GM23338 (cell line): Measurements from ENCODE around the gene ZFHX3. TPM values are rescaled to one million over a fixed set of nuclear protein-coding genes. Genes with fewer than 3 reads are reported as not detected.

Experiments
- ATAC-seq: fragments of 200-7000 bp; cut with Tn5 transposase; 3 replicates; pipeline ENCODE4 v1.9.1; 2020
- DNase-seq: peaks from one replicate; pipeline ENCODE4 v3.0.0-alpha.2; 2015; ENCODE audit warnings: low spot score
- H2AFZ ChIP-seq: fragments of 200-600 bp; sonication (generic); 2 replicates; pipeline ENCODE4 v1.8.0; 2016; ENCODE audit warnings: antibody characterized with exemption, mild to moderate bottlenecking, moderate library complexity
- H3F3A ChIP-seq: fragments of 200-600 bp; sonication (generic); replicated peaks from 2 replicates; pipeline ENCODE4 v1.8.0; 2017; ENCODE audit warnings: antibody characterized with exemption, mixed run types, low read depth
- H3K27ac ChIP-seq: fragments of 200-600 bp; sonication (generic); 2 replicates; pipeline ENCODE4 v1.6.1; 2016; ENCODE audit warnings: low read depth
- H3K27me3 ChIP-seq: fragments of 200-600 bp; sonication (generic); 2 replicates; pipeline ENCODE4 v1.8.0; 2016; ENCODE audit warnings: mild to moderate bottlenecking, mixed run types, moderate library complexity; ENCODE audit not compliant: insufficient read depth
- H3K36me3 ChIP-seq: fragments of 200-600 bp; sonication (generic); 2 replicates; pipeline ENCODE4 v1.8.0; 2016; ENCODE audit warnings: mild to moderate bottlenecking; ENCODE audit not compliant: insufficient read depth
- H3K4me1 ChIP-seq: fragments of 200-600 bp; sonication (generic); 2 replicates; pipeline ENCODE4 v1.8.0; 2016; ENCODE audit warnings: mild to moderate bottlenecking, moderate library complexity; ENCODE audit not compliant: insufficient read depth
- H3K4me2 ChIP-seq: fragments of 200-600 bp; sonication (generic); 2 replicates; pipeline ENCODE4 v1.7.1; 2017; ENCODE audit warnings: mixed run types
- H3K4me3 ChIP-seq: fragments of 200-600 bp; sonication (generic); 2 replicates; pipeline ENCODE4 v1.6.1; 2016; ENCODE audit warnings: mixed run types
- H3K79me2 ChIP-seq: fragments of 200-600 bp; sonication (generic); replicated peaks from 2 replicates; pipeline ENCODE4 v1.8.0; 2017; ENCODE audit warnings: mild to moderate bottlenecking; ENCODE audit not compliant: insufficient read depth
- H3K9me2 ChIP-seq: fragments of 200-600 bp; sonication (generic); 2 replicates; pipeline ENCODE4 v1.8.0; 2017; ENCODE audit not compliant: insufficient read depth
- H4K20me1 ChIP-seq: fragments of 200-600 bp; sonication (generic); replicated peaks from 2 replicates; pipeline ENCODE4 v1.8.0; 2017; ENCODE audit warnings: mild to moderate bottlenecking; ENCODE audit not compliant: insufficient read depth
- H3K27ac Mint-ChIP-seq: 2 replicates; pipeline ENCODE4 v1.8.0; 2020; ENCODE audit warnings: inconsistent platforms, mild to moderate bottlenecking, moderate library complexity, mixed read lengths
- H3K27me3 Mint-ChIP-seq: 3 replicates; pipeline ENCODE4 v1.8.0; 2022; ENCODE audit warnings: low read depth, mild to moderate bottlenecking, moderate library complexity, mixed read lengths, inconsistent platforms; ENCODE audit not compliant: insufficient read depth, poor library complexity
- H3K36me3 Mint-ChIP-seq: 3 replicates; pipeline ENCODE4 v1.8.0; 2021; ENCODE audit warnings: low read depth, mild to moderate bottlenecking, inconsistent platforms, moderate library complexity, mixed read lengths
- H3K4me1 Mint-ChIP-seq: 3 replicates; pipeline ENCODE4 v1.8.0; 2020; ENCODE audit warnings: mild to moderate bottlenecking, inconsistent platforms, mixed read lengths
- H3K4me3 Mint-ChIP-seq: 3 replicates; pipeline ENCODE4 v1.8.0; 2021; ENCODE audit warnings: moderate library complexity, mild to moderate bottlenecking, inconsistent platforms, mixed read lengths
- H3K9me3 Mint-ChIP-seq: 3 replicates; pipeline ENCODE4 v1.8.0; 2020; ENCODE audit warnings: moderate library complexity, mild to moderate bottlenecking, inconsistent platforms, mixed read lengths
- CREB1 ChIP-seq: fragments of 250-450 bp; sonication (Bioruptor Pico); IDR thresholded peaks from 2 replicates; pipeline ENCODE4 v1.5.0; 2020; ENCODE audit warnings: low read depth, mild to moderate bottlenecking, moderate library complexity
- EZH2 ChIP-seq: fragments of 200-600 bp; sonication (generic); IDR thresholded peaks from one replicate; pipeline ENCODE4 v1.8.0; 2017; ENCODE audit warnings: antibody characterized with exemption, mild to moderate bottlenecking, low read depth; ENCODE audit not compliant: unreplicated experiment
- EZH2phosphoT487 ChIP-seq: fragments of 200-600 bp; sonication (generic); IDR thresholded peaks from one replicate; pipeline ENCODE4 v1.8.1; 2018; ENCODE audit warnings: antibody characterized with exemption; ENCODE audit not compliant: unreplicated experiment
- NANOG ChIP-seq: IDR thresholded peaks from 2 replicates; pipeline ENCODE4 v1.6.1; 2016; ENCODE audit warnings: antibody characterized with exemption, borderline replicate concordance
- POLR2AphosphoS5 ChIP-seq: IDR thresholded peaks from 2 replicates; pipeline ENCODE4 v1.6.1; 2016; ENCODE audit warnings: antibody characterized with exemption, low read depth
- STAT1 ChIP-seq: IDR thresholded peaks from one replicate; pipeline ENCODE4 v1.6.1; 2016; ENCODE audit warnings: antibody characterized with exemption; ENCODE audit not compliant: unreplicated experiment
- ZNF114 ChIP-seq: fragments of 250-450 bp; sonication (Bioruptor Pico); IDR thresholded peaks from 2 replicates; pipeline ENCODE4 v1.5.0; 2020; ENCODE audit warnings: mild to moderate bottlenecking, moderate library complexity
- ZNF331 ChIP-seq: fragments of 250-450 bp; sonication (Bioruptor Pico); IDR thresholded peaks from 2 replicates; pipeline ENCODE4 v1.5.0; 2020; ENCODE audit warnings: low read depth, mild to moderate bottlenecking, moderate library complexity
- polyA plus RNA-seq: library from polyadenylated mRNA; unstranded; fragments of >200 nt; fragmentation: Nextera tagmentation; extraction: Ambion mirVana; gene quantifications from 2 replicates; pipeline ENCODE4 v1.2.1, GENCODE V29; 2016
- total RNA-seq: library from RNA; depleted of rRNA; stranded (reverse); fragments of >200 nt; shearing (Covaris generic); gene quantifications from 2 replicates; pipeline ENCODE4 v1.2.3, GENCODE V29; 2014
- TF ChIP-seq, protein P1 (sequence below): IDR thresholded peaks from one replicate; pipeline ENCODE4 v1.6.1; 2018; ENCODE audit warnings: antibody characterized with exemption; ENCODE audit not compliant: unreplicated experiment
- TF ChIP-seq, protein P2 (sequence below): fragments of 250-450 bp; sonication (Bioruptor Pico); IDR thresholded peaks from 2 replicates; pipeline ENCODE4 v1.5.0; 2020; ENCODE audit warnings: mild to moderate bottlenecking, moderate library complexity

The ZFHX3 gene
- total and polyA plus RNA-seq, 2 experiments from 2014 or later, result 1.0 to 1.5 TPM

DNA sequence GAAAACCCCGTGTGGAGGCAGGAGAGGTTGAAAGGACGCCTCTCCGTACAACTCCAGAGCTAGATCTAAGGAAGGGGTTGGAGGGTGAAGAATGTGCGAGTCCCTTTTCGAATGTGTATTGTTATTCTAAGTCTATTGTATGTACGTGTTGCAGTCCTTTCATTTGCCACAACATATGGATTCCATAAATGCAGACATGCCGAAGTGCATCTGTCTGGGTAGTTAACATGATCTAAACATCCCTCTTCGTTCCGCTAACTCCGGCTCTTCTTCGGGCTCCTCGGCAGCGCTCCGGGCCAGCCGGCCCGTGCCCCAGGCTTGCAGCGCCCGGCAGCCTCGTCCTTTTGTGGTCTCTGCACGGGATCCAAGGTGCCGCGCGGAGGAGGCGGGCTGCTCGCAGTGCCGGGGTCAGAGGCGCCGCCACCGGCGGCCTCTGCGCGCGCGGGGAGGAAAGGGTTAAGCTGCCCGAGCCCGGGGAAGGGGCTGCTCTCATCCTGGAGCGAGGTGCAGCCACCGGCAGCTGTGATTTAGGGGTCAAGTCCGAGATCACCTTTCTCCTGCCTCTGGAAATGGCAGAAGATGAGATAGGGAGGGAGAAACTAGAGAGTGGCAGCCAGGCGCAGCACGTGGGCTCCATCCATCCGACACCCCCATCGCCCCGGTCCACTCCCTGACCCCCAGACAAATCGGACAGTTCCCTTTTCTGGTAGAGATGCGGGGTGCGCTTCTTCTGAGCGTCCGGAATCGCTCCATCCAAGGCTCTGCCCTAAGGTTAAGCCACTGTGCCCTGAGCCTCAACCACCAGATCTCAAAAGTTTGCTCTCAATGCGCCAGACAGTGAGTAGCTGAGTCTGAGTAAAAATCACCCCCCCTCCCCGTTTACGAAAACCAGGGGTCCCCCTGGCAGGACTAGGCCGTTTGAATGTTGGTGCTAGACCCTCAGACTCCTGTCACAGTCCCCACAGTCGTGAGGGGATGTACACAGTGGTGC is 15.1 kb upstream of the ZFHX3 start:
- H4K20me1 ChIP-seq, result peaks cover 5% of the 10 kb centered on the region
- Mint-ChIP-seq H3K4me1 (peaks cover 67% of the 10 kb centered on the region), H3K4me3 (peak overlapping the region; percentile 61), H3K36me3 (no peaks in the 10 kb centered on the region), H3K27me3 (peaks cover 93% of the 10 kb centered on the region), H3K27ac (no peak overlapping the region), H3K9me3 (peaks cover 2% of the 10 kb centered on the region; the same call in 1 of the 3 replicates)
- H3K4me1 ChIP-seq, result peaks cover 78% of the 10 kb centered on the region
- peak; percentile 51 for ATAC-seq
- H3F3A ChIP-seq, result peaks cover 24% of the 10 kb centered on the region
- peaks cover 89% of the 10 kb centered on the region for H3K27me3 ChIP-seq
- no peak overlapping the region for H2AFZ ChIP-seq
- peak; percentile 55 for TF ChIP-seq EZH2
- no peak for TF ChIP-seq ZNF114
- no peaks in the 10 kb centered on the region for H3K79me2 ChIP-seq
- peak overlapping the region; percentile 62 for H3K4me3 ChIP-seq
- DNase-seq, result peak; percentile 81
- H3K4me2 ChIP-seq, result peak overlapping the region; percentile 91
- H3K9me2 ChIP-seq, result no peaks in the 10 kb centered on the region
- H3K36me3 ChIP-seq, result no peaks in the 10 kb centered on the region; the same call in 1 of the 2 replicates
- H3K27ac ChIP-seq, result no peak overlapping the region

DNA sequence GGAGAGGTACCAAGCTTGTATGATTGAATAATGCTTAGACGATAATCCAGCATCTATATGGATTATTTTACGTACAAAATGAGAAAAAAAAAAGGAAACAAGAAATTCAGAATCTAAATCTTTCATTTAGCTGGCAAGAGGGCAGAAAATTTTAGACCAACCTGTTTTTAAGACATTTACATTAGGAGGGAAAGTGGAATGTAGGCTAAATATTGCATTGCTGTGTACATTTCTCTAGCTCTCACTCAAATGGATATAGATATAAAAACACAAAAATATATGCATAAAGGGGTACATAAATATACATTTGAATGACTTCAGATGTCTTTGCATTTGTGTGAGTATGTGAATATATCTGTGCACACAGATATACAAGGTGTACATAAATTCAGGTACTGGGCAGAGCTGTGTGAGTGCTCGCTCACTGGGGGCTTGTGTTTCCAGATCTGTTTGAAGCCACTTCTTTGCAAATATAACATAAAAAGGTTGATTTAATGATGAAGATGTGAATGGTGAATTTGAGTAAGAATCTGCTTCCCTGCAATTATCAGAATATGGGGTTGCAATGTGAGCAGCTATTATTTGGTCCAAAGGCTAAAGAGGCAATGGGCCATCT is 14.2 kb upstream of the ZFHX3 start:
- Histone ChIP-seq H3K4me3 (peak overlapping the region; percentile 62), H3K27me3 (peaks cover 83% of the 10 kb centered on the region), H4K20me1 (peaks cover 5% of the 10 kb centered on the region; the same call in 1 of the 2 replicates), H3K36me3 (no peaks in the 10 kb centered on the region), H3K79me2 (no peaks in the 10 kb centered on the region), H3K4me1 (peaks cover 75% of the 10 kb centered on the region), H3F3A (peaks cover 24% of the 10 kb centered on the region), H2AFZ (no peak overlapping the region), H3K9me2 (no peaks in the 10 kb centered on the region), H3K4me2 (peak overlapping the region; percentile 91), H3K27ac (no peak overlapping the region)
- Mint-ChIP-seq H3K4me3 (peak overlapping the region; percentile 61), H3K4me1 (peaks cover 70% of the 10 kb centered on the region), H3K27ac (no peak overlapping the region), H3K36me3 (no peaks in the 10 kb centered on the region; the same call in 2 of the 3 replicates), H3K27me3 (peaks cover 84% of the 10 kb centered on the region), H3K9me3 (no peaks in the 10 kb centered on the region; the same call in 2 of the 3 replicates)
- DNase-seq (no peak), ATAC-seq (no peak)
- TF ChIP-seq NANOG (no peak), ZNF331 (no peak), EZH2phosphoT487 (no peak), POLR2AphosphoS5 (no peak), ZNF114 (no peak), CREB1 (no peak), STAT1 (no peak)
- TF ChIP-seq, protein P1, sequence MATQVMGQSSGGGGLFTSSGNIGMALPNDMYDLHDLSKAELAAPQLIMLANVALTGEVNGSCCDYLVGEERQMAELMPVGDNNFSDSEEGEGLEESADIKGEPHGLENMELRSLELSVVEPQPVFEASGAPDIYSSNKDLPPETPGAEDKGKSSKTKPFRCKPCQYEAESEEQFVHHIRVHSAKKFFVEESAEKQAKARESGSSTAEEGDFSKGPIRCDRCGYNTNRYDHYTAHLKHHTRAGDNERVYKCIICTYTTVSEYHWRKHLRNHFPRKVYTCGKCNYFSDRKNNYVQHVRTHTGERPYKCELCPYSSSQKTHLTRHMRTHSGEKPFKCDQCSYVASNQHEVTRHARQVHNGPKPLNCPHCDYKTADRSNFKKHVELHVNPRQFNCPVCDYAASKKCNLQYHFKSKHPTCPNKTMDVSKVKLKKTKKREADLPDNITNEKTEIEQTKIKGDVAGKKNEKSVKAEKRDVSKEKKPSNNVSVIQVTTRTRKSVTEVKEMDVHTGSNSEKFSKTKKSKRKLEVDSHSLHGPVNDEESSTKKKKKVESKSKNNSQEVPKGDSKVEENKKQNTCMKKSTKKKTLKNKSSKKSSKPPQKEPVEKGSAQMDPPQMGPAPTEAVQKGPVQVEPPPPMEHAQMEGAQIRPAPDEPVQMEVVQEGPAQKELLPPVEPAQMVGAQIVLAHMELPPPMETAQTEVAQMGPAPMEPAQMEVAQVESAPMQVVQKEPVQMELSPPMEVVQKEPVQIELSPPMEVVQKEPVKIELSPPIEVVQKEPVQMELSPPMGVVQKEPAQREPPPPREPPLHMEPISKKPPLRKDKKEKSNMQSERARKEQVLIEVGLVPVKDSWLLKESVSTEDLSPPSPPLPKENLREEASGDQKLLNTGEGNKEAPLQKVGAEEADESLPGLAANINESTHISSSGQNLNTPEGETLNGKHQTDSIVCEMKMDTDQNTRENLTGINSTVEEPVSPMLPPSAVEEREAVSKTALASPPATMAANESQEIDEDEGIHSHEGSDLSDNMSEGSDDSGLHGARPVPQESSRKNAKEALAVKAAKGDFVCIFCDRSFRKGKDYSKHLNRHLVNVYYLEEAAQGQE, result no peak
- TF ChIP-seq, protein P2, sequence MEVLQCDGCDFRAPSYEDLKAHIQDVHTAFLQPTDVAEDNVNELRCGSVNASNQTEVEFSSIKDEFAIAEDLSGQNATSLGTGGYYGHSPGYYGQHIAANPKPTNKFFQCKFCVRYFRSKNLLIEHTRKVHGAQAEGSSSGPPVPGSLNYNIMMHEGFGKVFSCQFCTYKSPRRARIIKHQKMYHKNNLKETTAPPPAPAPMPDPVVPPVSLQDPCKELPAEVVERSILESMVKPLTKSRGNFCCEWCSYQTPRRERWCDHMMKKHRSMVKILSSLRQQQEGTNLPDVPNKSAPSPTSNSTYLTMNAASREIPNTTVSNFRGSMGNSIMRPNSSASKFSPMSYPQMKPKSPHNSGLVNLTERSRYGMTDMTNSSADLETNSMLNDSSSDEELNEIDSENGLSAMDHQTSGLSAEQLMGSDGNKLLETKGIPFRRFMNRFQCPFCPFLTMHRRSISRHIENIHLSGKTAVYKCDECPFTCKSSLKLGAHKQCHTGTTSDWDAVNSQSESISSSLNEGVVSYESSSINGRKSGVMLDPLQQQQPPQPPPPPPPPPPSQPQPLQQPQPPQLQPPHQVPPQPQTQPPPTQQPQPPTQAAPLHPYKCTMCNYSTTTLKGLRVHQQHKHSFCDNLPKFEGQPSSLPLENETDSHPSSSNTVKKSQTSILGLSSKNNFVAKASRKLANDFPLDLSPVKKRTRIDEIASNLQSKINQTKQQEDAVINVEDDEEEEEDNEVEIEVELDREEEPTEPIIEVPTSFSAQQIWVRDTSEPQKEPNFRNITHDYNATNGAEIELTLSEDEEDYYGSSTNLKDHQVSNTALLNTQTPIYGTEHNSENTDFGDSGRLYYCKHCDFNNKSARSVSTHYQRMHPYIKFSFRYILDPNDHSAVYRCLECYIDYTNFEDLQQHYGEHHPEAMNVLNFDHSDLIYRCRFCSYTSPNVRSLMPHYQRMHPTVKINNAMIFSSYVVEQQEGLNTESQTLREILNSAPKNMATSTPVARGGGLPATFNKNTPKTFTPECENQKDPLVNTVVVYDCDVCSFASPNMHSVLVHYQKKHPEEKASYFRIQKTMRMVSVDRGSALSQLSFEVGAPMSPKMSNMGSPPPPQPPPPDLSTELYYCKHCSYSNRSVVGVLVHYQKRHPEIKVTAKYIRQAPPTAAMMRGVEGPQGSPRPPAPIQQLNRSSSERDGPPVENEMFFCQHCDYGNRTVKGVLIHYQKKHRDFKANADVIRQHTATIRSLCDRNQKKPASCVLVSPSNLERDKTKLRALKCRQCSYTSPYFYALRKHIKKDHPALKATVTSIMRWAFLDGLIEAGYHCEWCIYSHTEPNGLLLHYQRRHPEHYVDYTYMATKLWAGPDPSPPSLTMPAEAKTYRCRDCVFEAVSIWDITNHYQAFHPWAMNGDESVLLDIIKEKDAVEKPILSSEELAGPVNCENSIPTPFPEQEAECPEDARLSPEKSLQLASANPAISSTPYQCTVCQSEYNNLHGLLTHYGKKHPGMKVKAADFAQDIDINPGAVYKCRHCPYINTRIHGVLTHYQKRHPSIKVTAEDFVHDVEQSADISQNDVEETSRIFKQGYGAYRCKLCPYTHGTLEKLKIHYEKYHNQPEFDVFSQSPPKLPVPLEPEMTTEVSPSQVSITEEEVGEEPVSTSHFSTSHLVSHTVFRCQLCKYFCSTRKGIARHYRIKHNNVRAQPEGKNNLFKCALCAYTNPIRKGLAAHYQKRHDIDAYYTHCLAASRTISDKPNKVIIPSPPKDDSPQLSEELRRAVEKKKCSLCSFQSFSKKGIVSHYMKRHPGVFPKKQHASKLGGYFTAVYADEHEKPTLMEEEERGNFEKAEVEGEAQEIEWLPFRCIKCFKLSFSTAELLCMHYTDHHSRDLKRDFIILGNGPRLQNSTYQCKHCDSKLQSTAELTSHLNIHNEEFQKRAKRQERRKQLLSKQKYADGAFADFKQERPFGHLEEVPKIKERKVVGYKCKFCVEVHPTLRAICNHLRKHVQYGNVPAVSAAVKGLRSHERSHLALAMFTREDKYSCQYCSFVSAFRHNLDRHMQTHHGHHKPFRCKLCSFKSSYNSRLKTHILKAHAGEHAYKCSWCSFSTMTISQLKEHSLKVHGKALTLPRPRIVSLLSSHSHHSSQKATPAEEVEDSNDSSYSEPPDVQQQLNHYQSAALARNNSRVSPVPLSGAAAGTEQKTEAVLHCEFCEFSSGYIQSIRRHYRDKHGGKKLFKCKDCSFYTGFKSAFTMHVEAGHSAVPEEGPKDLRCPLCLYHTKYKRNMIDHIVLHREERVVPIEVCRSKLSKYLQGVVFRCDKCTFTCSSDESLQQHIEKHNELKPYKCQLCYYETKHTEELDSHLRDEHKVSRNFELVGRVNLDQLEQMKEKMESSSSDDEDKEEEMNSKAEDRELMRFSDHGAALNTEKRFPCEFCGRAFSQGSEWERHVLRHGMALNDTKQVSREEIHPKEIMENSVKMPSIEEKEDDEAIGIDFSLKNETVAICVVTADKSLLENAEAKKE (CRISPR knock-in tag), result no peak
